Right forelimb (tissue), 1 donor: Measurements from ENCODE around the gene EIF2S3B.

Source experiments
- DNase-seq: peaks from one replicate; pipeline ENCODE4 v3.0.0-alpha.2; 2018

EIF2S3B gene

GRCh38 chr12:10554756-10555481, 49.2 kb downstream of the EIF2S3B start:
- no peak for DNase-seq

GRCh38 chr12:10557329-10557728, 51.6 kb downstream of the EIF2S3B start:
- DNase-seq: no peak

GRCh38 chr12:10557766-10558165, 52.1 kb downstream of the EIF2S3B start:
- DNase-seq: no peak
